ENCODE data around the gene GALNT10. TPM values are rescaled to one million over a fixed set of nuclear protein-coding genes. Genes with fewer than 3 reads are reported as not detected.

GALNT10 gene
- total and polyA plus RNA-seq, 2 donors from 2014 or later = 13.0 to 44.3 TPM

GRCh38 chr5:154368041-154368800 is 177.7 kb downstream of the GALNT10 start:
- Histone ChIP-seq H3K4me1 (ENCODE audit: control insufficient read depth in 2 of 3, insufficient read depth in 2 of 3, low read depth in 1 of 3, low read length in 3 of 3) (peaks cover 0 to 2% (median 0%) of the 10 kb centered on the region in 3 donors), H3K4me3 (ENCODE audit: low read length in 3 of 3) (no peak overlapping the region), H3K9me3 (ENCODE audit: control insufficient read depth in 2 of 3, insufficient read depth in 1 of 3, low read length in 3 of 3) (no peaks in the 10 kb centered on the region), H3K27me3 (ENCODE audit: control insufficient read depth, insufficient read depth, low read length) (no peaks in the 10 kb centered on the region), H3K27ac (ENCODE audit: low read depth in 2 of 2, low read length in 2 of 2) (peak overlapping the region; percentile 15 to 25), H3K9ac (ENCODE audit: low read length in 3 of 3) (no peak overlapping the region), H3K36me3 (ENCODE audit: control insufficient read depth in 2 of 3, insufficient read depth in 3 of 3, low read length in 3 of 3) (no peaks in the 10 kb centered on the region)
- no peak for TF ChIP-seq CTCF (IDR thresholded peaks at IDR 0.05; ENCODE audit: borderline replicate concordance, extremely low read depth, insufficient read depth)
- intact Hi-C loops (cut with DNase I) = no loop called here
- peak in 3 of 5 donors; percentile 27 to 77 (median 60) for DNase-seq
- FAIRE-seq = no peak

GRCh38 chr5:154369682-154370081 is 179.1 kb downstream of the GALNT10 start:
- Histone ChIP-seq H3K4me3 (ENCODE audit: low read length in 3 of 3) (no peak overlapping the region), H3K4me1 (ENCODE audit: control insufficient read depth in 2 of 3, insufficient read depth in 2 of 3, low read depth in 1 of 3, low read length in 3 of 3) (peaks cover 0 to 2% (median 0%) of the 10 kb centered on the region in 3 donors), H3K9me3 (ENCODE audit: control insufficient read depth in 2 of 3, insufficient read depth in 1 of 3, low read length in 3 of 3) (no peaks in the 10 kb centered on the region), H3K9ac (ENCODE audit: low read length in 3 of 3) (no peak overlapping the region), H3K27ac (ENCODE audit: low read depth in 2 of 2, low read length in 2 of 2) (no peak overlapping the region), H3K36me3 (ENCODE audit: control insufficient read depth in 2 of 3, insufficient read depth in 3 of 3, low read length in 3 of 3) (no peaks in the 10 kb centered on the region), H3K27me3 (ENCODE audit: control insufficient read depth, insufficient read depth, low read length) (no peaks in the 10 kb centered on the region)
- DNase-seq (no peak), FAIRE-seq (no peak)
- no peak for TF ChIP-seq CTCF (IDR thresholded peaks at IDR 0.05; ENCODE audit: borderline replicate concordance, extremely low read depth, insufficient read depth)
- intact Hi-C loops (cut with DNase I) = no loop called here

- Histone ChIP-seq H3K27me3 (ENCODE audit: control insufficient read depth, insufficient read depth, low read length) (no peaks in the 10 kb centered on the region), H3K9me3 (ENCODE audit: control insufficient read depth in 2 of 3, insufficient read depth in 1 of 3, low read length in 3 of 3) (no peaks in the 10 kb centered on the region), H3K4me1 (ENCODE audit: control insufficient read depth in 2 of 3, insufficient read depth in 2 of 3, low read depth in 1 of 3, low read length in 3 of 3) (peaks cover 0 to 2% (median 0%) of the 10 kb centered on the region in 3 donors), H3K9ac (ENCODE audit: low read length in 3 of 3) (no peak overlapping the region), H3K4me3 (ENCODE audit: low read length in 3 of 3) (no peak overlapping the region), H3K27ac (ENCODE audit: low read depth in 2 of 2, low read length in 2 of 2) (no peak overlapping the region), H3K36me3 (ENCODE audit: control insufficient read depth in 2 of 3, insufficient read depth in 3 of 3, low read length in 3 of 3) (no peaks in the 10 kb centered on the region)
- DNase-seq = no peak
- no peak for FAIRE-seq
- TF ChIP-seq CTCF (IDR thresholded peaks at IDR 0.05; ENCODE audit: borderline replicate concordance, extremely low read depth, insufficient read depth) = no peak
- intact Hi-C loops (cut with DNase I) = no loop called here
Measured at GRCh38 chr5:154370119-154370518, 179.6 kb downstream of the GALNT10 start.
